GM12801 (cell line): ENCODE results near the gene LHX3.

Experiments used
- TF ChIP-seq, protein P1 (sequence below): IDR thresholded peaks from one replicate; pipeline ENCODE4 v1.5.1; 2011; ENCODE audit warnings: control low read depth; ENCODE audit not compliant: insufficient read length; ENCODE audit errors: extremely low read depth

Gene LHX3

DNA sequence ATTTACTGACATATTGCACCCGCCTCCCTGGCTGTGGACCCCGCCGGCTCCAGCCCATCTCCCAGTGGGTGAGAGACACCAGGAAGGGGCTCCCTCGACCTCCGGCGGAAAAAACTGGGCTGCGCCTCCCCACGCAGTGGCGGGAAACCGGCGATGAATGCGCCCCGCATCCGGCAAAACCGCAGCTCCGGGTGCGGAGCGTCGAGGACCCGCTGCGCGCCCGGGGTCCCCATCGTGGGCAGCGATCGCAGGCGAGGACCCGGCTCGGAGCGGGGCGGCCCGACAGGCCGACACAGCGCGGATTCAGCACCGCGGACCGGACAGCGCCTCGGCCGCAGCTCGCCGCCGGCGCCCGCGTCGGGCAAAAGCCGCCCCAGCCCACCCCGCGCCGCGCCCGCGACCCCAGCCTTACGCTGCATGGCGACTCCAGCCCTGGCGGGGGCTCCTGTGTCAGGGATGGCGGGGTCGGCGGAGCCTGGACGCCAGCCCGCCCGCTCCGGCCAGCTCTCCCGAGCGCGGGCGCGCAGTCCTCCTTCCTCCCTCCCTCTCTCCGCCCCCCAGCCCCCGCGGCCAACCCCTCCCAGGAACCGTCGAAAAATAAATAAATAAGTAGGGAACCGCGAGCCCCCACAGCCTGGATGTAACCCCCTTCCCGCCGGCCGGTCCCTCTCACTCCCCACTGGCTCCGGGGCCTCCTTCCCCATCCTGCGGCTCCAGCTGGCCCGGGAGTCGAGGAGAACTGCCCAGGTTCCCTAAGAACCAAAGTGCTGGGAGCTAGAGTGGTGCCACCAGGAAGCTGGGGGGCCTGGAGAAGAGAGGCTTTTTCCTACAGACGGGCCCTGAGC is 3.1 kb downstream of the LHX3 start:
- TF ChIP-seq, protein P1, sequence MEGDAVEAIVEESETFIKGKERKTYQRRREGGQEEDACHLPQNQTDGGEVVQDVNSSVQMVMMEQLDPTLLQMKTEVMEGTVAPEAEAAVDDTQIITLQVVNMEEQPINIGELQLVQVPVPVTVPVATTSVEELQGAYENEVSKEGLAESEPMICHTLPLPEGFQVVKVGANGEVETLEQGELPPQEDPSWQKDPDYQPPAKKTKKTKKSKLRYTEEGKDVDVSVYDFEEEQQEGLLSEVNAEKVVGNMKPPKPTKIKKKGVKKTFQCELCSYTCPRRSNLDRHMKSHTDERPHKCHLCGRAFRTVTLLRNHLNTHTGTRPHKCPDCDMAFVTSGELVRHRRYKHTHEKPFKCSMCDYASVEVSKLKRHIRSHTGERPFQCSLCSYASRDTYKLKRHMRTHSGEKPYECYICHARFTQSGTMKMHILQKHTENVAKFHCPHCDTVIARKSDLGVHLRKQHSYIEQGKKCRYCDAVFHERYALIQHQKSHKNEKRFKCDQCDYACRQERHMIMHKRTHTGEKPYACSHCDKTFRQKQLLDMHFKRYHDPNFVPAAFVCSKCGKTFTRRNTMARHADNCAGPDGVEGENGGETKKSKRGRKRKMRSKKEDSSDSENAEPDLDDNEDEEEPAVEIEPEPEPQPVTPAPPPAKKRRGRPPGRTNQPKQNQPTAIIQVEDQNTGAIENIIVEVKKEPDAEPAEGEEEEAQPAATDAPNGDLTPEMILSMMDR: no peak

DNA sequence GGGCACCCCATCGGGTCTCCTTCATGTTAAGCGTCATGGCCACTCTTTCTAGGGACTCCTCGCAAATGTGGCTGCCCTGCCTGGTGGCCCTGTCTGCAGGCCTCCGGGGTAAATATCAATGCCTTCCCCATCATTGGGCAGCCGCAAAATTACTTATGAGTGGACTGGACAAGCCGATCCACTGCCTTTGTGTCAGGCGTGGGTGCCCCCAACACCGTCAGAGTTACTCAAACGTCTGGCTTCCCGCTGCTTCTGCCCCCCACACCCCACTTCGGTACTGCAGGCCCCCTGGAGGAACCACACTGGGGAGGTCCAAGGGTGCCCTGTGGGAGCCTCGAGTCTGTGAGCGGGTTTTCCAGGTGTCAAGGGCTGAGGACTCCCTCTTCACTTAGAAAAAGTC is 3.8 kb downstream of the LHX3 start:
- TF ChIP-seq, protein P1: no peak

DNA sequence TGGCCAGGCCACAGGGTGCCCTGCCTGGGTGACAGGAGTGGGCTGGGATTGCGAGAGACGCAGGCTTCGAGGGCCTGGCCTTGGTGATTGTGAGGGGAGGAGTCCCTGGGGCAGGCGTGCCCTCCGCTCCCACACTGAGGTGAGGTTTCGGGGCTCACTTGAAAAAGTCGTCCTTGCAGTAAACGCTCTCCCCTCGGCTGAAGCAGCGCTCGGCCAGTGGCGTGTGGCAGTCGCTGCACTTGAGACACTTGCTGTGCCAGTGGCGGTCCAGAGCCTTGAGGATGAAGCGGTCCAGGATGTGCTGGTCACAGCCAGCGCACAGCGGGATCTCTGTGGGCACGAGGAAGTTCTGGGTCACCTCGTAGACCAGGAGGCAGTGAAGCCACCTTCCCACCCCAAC is 4.5 kb downstream of the LHX3 start:
- TF ChIP-seq, protein P1: no peak

DNA sequence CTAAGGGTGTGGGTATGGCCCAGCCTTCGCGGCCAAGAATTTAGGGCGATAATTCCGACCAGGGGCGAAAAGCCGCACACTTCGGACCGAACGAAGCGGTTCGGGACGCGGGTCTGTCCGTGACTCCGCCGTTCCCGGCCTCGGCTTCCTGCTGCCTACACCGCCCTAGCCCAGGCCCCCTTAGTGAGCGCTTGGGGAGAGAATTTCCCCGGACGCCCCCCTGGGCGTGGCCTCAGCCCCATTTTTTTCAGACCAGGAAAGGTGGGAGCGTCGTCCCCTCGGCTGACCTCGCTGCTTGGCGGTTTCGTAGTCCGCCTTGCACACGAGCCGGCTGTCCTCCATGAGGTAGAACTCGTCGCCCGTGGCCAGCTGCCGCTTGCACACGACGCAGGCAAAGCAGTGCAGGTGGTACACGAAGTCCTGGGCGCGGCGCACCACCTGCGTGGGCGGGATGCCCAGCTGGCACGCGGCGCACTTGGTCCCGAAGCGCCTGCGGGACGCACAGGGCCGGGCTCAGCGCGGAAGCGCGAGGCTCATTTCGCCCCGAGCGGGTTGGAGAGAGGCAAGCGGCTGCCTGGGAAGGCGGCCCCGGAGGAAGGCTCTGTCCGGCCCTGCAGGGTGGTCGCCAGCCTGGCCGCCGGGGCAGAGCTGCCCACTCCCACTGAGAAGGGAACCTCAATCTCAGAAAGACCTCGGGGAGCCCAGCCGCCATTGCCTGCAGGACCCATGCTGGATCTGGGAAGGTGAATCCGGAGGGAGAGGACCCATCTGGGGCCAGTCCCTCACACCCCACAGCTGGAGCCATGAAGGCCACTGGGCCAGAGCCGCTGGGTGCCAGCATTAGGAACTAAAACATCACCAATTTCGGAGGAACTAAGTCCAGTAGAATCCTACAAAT is 5.3 kb downstream of the LHX3 start:
- TF ChIP-seq, protein P1: no peak

DNA sequence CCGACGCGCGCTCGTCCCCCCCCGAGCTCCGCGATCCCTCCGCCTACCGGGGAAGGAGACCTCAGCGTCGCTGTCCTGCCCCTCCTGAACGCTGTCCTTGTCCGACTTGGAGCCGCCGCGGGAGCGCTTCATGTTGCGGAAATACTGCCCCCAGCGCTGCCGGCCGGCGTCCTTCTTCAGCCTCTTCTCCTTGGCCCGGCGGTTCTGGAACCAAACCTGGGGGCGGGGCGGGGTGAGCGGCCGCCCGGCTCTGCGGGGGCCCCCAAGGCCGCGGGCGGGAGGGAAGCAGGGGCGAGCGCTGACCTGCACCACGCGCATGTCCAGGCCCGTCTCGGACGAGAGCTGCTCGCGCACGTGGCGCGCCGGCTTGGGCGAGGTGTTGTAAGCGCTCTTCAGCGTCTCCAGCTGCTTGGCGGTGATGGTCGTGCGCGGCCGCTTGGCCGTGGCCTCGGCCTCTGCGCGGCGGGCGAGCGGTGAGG is 6.3 kb downstream of the LHX3 start:
- TF ChIP-seq, protein P1: no peak

DNA sequence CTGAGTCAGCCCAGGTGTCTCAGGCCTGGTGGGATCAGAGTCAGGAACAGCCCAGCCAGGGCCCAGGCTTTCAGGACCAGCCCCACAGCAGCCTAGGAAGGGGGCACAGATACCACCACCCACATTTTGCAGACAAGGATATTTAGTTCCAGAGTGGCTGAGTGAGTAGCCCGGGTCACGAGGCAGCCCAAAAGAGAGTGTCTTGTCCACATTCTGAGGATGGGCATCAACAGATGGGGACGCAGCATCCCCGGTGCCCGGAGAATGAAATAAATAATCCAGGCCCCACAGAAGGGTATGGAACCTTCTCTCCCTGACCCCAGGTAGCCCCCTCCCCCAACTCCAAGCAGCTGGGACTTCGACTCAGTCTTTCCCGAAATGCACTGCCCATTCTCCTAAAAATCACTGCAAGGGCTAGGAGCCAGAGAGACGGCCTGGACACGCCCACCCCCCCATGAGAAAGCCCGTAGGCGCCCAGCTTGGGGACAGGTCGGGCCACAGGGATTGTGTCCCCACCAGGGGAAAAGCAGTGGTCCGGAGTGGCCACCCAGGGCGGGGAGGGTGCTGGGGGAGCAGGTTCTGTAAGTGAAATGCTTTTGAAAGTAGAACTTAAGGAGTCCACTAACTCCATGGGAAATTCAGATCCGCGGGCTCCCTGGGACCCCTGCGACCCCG is 6.9 kb downstream of the LHX3 start:
- TF ChIP-seq, protein P1: no peak
